Measurements from ENCODE around the gene TMEM45B. TPM values are rescaled to one million over a fixed set of nuclear protein-coding genes. Genes with fewer than 3 reads are reported as not detected.

The TMEM45B gene
- total RNA-seq, 2 donors from 2014 or later = 191 to 303 TPM

DNA sequence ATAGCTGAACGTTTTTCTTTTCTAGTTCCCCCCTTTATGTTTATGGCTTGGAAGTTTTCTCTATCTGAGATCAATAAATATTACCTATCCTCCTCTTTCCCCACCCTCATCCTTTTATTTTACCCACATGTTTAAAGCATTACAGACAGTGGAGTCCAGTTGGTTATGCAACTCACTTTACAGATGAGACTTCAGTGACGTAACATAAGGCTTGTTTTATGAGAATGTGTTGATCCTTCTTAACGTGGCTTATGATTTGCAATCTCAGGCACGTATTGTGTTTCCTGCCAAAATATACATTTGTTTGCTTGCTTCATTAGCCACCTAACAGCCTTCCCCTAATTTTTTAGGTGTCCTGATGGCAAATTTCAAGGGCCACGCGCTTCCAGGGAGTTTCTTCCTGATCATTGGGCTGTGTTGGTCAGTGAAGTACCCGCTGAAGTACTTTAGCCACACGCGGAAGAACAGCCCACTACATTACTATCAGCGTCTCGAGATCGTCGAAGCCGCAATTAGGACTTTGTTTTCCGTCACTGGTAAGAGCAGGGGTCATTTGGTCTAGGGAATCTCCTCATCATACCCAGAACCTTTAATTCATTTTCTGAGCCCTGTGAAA lies 36.6 kb downstream of the TMEM45B start:
- no peaks in the 10 kb centered on the region for H3K9me3 ChIP-seq
- H3K4me1 ChIP-seq = peaks cover 4% of the 10 kb centered on the region
- H3K27me3 ChIP-seq = no peaks in the 10 kb centered on the region
- intact Hi-C loops (cut with DNase I) = loop anchor here (10.0 kb wide), 1 partner anchor 67 kb away; no protein-coding TSS in a partner anchor
- no peak overlapping the region for H3K4me3 ChIP-seq
- TF ChIP-seq, protein P1, sequence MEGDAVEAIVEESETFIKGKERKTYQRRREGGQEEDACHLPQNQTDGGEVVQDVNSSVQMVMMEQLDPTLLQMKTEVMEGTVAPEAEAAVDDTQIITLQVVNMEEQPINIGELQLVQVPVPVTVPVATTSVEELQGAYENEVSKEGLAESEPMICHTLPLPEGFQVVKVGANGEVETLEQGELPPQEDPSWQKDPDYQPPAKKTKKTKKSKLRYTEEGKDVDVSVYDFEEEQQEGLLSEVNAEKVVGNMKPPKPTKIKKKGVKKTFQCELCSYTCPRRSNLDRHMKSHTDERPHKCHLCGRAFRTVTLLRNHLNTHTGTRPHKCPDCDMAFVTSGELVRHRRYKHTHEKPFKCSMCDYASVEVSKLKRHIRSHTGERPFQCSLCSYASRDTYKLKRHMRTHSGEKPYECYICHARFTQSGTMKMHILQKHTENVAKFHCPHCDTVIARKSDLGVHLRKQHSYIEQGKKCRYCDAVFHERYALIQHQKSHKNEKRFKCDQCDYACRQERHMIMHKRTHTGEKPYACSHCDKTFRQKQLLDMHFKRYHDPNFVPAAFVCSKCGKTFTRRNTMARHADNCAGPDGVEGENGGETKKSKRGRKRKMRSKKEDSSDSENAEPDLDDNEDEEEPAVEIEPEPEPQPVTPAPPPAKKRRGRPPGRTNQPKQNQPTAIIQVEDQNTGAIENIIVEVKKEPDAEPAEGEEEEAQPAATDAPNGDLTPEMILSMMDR (IDR thresholded peaks at IDR 0.05) = no peak
- peaks cover 4% of the 10 kb centered on the region for H3K36me3 ChIP-seq
- DNase-seq = no peak
- no peak overlapping the region for H3K27ac ChIP-seq
- H3K9ac ChIP-seq (ENCODE audit: low read depth in 2 of 2, low read length in 2 of 2) = no peak overlapping the region

GRCh38 chr11:129853518-129854231 lies 38.0 kb downstream of the TMEM45B start:
- Histone ChIP-seq H3K9ac (ENCODE audit: low read depth in 2 of 2, low read length in 2 of 2) (peak overlapping the region in 1 of 2 donors; percentile 31), H3K36me3 (peaks cover 4% of the 10 kb centered on the region)

GRCh38 chr11:129854232-129854805 lies 38.7 kb downstream of the TMEM45B start:
- Histone ChIP-seq H3K9me3 (no peaks in the 10 kb centered on the region), H3K27me3 (no peaks in the 10 kb centered on the region), H3K4me1 (peaks cover 4% of the 10 kb centered on the region), H3K36me3 (peaks cover 4% of the 10 kb centered on the region), H3K27ac (peak overlapping the region; percentile 75), H3K9ac (ENCODE audit: low read depth in 2 of 2, low read length in 2 of 2) (peak overlapping the region in 1 of 2 donors; percentile 31), H3K4me3 (no peak overlapping the region)
- TF ChIP-seq, protein P1 (IDR thresholded peaks at IDR 0.05) = no peak
- no peak for DNase-seq
- intact Hi-C loops (cut with DNase I) = loop anchor here (10.0 kb wide), 1 partner anchor 70 kb away; no protein-coding TSS in a partner anchor

More at GRCh38 chr11:129853518-129854231, 38.0 kb downstream of the TMEM45B start:
- Histone ChIP-seq H3K9me3 (no peaks in the 10 kb centered on the region), H3K27me3 (no peaks in the 10 kb centered on the region), H3K4me1 (peaks cover 4% of the 10 kb centered on the region), H3K4me3 (no peak overlapping the region), H3K27ac (peak overlapping the region; percentile 75)
- peak; percentile 88 for DNase-seq
- intact Hi-C loops (cut with DNase I) = loop anchor here (10.0 kb wide), 1 partner anchor 69 kb away; no protein-coding TSS in a partner anchor
- TF ChIP-seq, protein P1 (IDR thresholded peaks at IDR 0.05) = no peak

GRCh38 chr11:129855086-129855485 lies 39.4 kb downstream of the TMEM45B start:
- intact Hi-C loops (cut with DNase I) = loop anchor here (10.0 kb wide), 1 partner anchor 70 kb away; no protein-coding TSS in a partner anchor
- TF ChIP-seq, protein P1 (IDR thresholded peaks at IDR 0.05) = no peak
- no peak for DNase-seq
- Histone ChIP-seq H3K4me1 (peaks cover 4% of the 10 kb centered on the region), H3K27me3 (no peaks in the 10 kb centered on the region), H3K36me3 (peaks cover 4% of the 10 kb centered on the region), H3K27ac (no peak overlapping the region), H3K9ac (ENCODE audit: low read depth in 2 of 2, low read length in 2 of 2) (no peak overlapping the region), H3K9me3 (no peaks in the 10 kb centered on the region), H3K4me3 (no peak overlapping the region)

DNA sequence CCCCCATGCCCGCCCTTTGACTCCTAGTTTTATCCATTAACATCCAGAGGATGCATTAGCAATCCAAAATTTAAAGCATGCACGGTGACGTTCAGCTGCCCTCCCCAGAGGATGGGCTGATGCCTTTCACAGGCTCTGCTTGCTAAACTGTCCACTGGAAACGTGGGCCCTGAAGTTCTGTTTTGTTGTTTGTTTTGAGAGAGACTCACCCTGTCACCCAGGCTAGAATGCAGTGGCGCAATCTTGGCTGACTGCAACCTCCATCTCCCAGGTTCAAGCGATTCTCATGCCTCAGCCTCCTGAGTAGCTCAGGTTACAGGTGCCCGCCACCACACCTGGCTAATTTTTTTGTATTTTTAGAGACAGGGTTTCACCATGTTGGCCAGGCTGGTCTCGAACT lies 40.4 kb downstream of the TMEM45B start:
- intact Hi-C loops (cut with DNase I) = loop anchor here (10.0 kb wide), 1 partner anchor 71 kb away; no protein-coding TSS in a partner anchor
- H3K27ac ChIP-seq = no peak overlapping the region
- no peak for DNase-seq
- peaks cover 4% of the 10 kb centered on the region for H3K36me3 ChIP-seq
- no peaks in the 10 kb centered on the region for H3K9me3 ChIP-seq
- TF ChIP-seq, protein P1 (IDR thresholded peaks at IDR 0.05) = no peak
- peaks cover 4% of the 10 kb centered on the region for H3K4me1 ChIP-seq
- H3K27me3 ChIP-seq = no peaks in the 10 kb centered on the region
- H3K4me3 ChIP-seq = no peak overlapping the region
- no peak overlapping the region for H3K9ac ChIP-seq (ENCODE audit: low read depth in 2 of 2, low read length in 2 of 2)

Data from colonic mucosa (tissue), 4 donors.